Natural killer cell treated with Interleukin-12 subunit alpha and Interleukin-12 subunit beta and Interleukin-15 and Interleukin-18, amount 100 ng/mL, for 72 hours (primary cell): Measurements from ENCODE around the gene MBD3L3. TPM values are rescaled to one million over a fixed set of nuclear protein-coding genes. Genes with fewer than 3 reads are reported as not detected.
"Not testable (repeated sequence)": the region's sequence is repeated elsewhere in the genome, so short reads cannot be mapped to it uniquely, and the experiment has no call there.

ENCODE experiments used
- ATAC-seq, 2 donors: fragments of 150-1000 bp; cut with Tn5 transposase in 1 of 2; sonication (Bioruptor Pico), chemical (Tn5 transposase) in 1 of 2; 2 replicates each; pipeline ENCODE4 v1.10.0; 2021
- DNase-seq: peaks from one replicate; pipeline ENCODE4 v3.0.0; 2022; ENCODE audit warnings: low spot score
- H3K27ac Mint-ChIP-seq, 2 donors: 1 replicate in 1 of 2; 2 replicates in 1 of 2; pipeline ENCODE4 v1.8.0; 2022; ENCODE audit warnings: mixed read lengths in 2 of 2, mild to moderate bottlenecking in 1 of 2, moderate library complexity in 1 of 2
- H3K27me3 Mint-ChIP-seq, 2 donors: 1 replicate in 1 of 2; 2 replicates in 1 of 2; pipeline ENCODE4 v1.8.0; 2022; ENCODE audit warnings: mixed read lengths in 2 of 2
- H3K36me3 Mint-ChIP-seq: one replicate; pipeline ENCODE4 v1.8.0; 2022; ENCODE audit warnings: mixed read lengths
- H3K4me1 Mint-ChIP-seq, 2 donors: 1 replicate in 1 of 2; 2 replicates in 1 of 2; pipeline ENCODE4 v1.8.0; 2022; ENCODE audit warnings: low read depth in 2 of 2, mixed read lengths in 2 of 2, mild to moderate bottlenecking in 1 of 2
- H3K4me3 Mint-ChIP-seq: one replicate; pipeline ENCODE4 v1.8.0; 2022; ENCODE audit warnings: mixed read lengths
- H3K9me3 Mint-ChIP-seq: 2 replicates; pipeline ENCODE4 v1.8.0; 2022; ENCODE audit warnings: mixed read lengths
- total RNA-seq, 2 donors: library from RNA; stranded (reverse); gene quantifications; one replicate each; pipeline ENCODE4 v1.2.3, GENCODE V29; 2022

MBD3L3 gene
- total RNA-seq, 2 donors from 2014 or later = not detected

DNA sequence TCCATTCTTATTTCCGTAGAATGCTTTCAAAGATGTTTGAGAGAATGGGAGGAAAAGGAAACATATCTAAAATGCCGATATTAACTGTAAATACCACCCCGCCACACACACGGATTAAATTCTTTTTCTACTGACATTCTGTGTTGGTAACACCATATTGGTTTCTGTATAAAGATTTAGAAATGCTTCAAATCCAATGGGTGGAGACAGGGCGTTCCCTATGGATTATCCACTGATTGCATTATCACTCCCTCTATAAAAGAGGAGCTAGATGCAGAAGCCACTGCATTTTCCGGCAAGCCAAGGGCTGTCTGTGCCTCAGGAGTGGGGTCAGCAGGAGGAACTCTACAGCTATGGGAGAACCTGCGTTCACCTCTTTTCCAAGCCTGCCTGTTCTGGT lies 9.5 kb downstream of the MBD3L3 start, which contains the start of gene MBD3L2:
Gene MBD3L2, plus strand, starts transcription at position 301 of the 400 bp plus-strand sequence. Its CDS starts 53 bp downstream, at position 354.
- not testable (repeated sequence) for ATAC-seq, DNase-seq

DNA sequence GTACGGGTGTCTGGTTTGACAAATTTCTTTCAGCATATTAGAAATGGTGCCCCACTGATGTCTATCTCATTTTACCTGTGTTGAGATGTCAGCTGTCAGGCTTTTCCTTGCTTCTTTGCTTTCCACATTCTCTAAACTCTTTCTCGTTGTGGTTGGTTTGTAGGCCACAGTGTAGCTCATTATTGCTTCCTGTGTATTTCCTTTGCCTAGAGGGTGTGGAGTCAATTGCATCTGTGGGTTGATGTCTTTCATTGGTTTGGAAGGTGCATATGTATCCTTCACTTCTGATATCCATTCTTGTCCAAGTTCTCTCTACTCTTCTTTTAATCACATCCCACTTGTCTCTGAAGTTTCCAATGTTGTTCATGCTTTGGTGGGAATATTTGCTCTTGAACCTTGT lies 16.9 kb downstream of the MBD3L3 start:
- not testable (repeated sequence) for DNase-seq, H3K9me3 Mint-ChIP-seq, ATAC-seq

More for the DNA sequence above, 9.5 kb downstream of the MBD3L3 start, which contains the start of gene MBD3L2:
- H3K4me1 Mint-ChIP-seq, H3K4me3 Mint-ChIP-seq, H3K27me3 Mint-ChIP-seq, H3K9me3 Mint-ChIP-seq, H3K36me3 Mint-ChIP-seq, H3K27ac Mint-ChIP-seq: not testable (repeated sequence)

GRCh38 chr19:7040079-7040478 lies 18.4 kb downstream of the MBD3L3 start, which contains the start of gene MBD3L4:
MBD3L4 (minus strand) TSS chr19:7040179; CDS start chr19:7040144, 35 bp downstream.
- H3K27me3 Mint-ChIP-seq, H3K9me3 Mint-ChIP-seq, DNase-seq, H3K36me3 Mint-ChIP-seq, ATAC-seq, H3K4me3 Mint-ChIP-seq, H3K4me1 Mint-ChIP-seq, H3K27ac Mint-ChIP-seq: not testable (repeated sequence)

More for the DNA sequence above, 16.9 kb downstream of the MBD3L3 start:
- not testable (repeated sequence) for H3K27me3 Mint-ChIP-seq, H3K27ac Mint-ChIP-seq, H3K4me1 Mint-ChIP-seq, H3K36me3 Mint-ChIP-seq, H3K4me3 Mint-ChIP-seq

- H3K36me3 Mint-ChIP-seq, H3K4me3 Mint-ChIP-seq, H3K4me1 Mint-ChIP-seq, ATAC-seq, H3K27ac Mint-ChIP-seq, H3K9me3 Mint-ChIP-seq, H3K27me3 Mint-ChIP-seq, DNase-seq: not testable (repeated sequence)
Measured at GRCh38 chr19:7030278-7030677, 28.2 kb downstream of the MBD3L3 start, which contains the start of gene MBD3L5. MBD3L5 (plus strand) TSS chr19:7030578; CDS start chr19:7030612, 34 bp downstream.

DNA sequence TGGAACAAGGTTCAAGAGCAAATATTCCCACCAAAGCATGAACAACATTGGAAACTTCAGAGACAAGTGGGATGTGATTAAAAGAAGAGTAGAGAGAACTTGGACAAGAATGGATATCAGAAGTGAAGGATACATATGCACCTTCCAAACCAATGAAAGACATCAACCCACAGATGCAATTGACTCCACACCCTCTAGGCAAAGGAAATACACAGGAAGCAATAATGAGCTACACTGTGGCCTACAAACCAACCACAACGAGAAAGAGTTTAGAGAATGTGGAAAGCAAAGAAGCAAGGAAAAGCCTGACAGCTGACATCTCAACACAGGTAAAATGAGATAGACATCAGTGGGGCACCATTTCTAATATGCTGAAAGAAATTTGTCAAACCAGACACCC lies 29.7 kb downstream of the MBD3L3 start:
- H3K4me3 Mint-ChIP-seq, ATAC-seq, H3K36me3 Mint-ChIP-seq, DNase-seq, H3K4me1 Mint-ChIP-seq, H3K9me3 Mint-ChIP-seq, H3K27ac Mint-ChIP-seq, H3K27me3 Mint-ChIP-seq: not testable (repeated sequence)

GRCh38 chr19:7021331-7021730 lies 37.1 kb downstream of the MBD3L3 start, which contains the start of gene MBD3L2B:
MBD3L2B (minus strand) TSS chr19:7021431; CDS start chr19:7021397, 34 bp downstream.
- DNase-seq, ATAC-seq, H3K9me3 Mint-ChIP-seq, H3K27me3 Mint-ChIP-seq, H3K4me3 Mint-ChIP-seq, H3K4me1 Mint-ChIP-seq, H3K36me3 Mint-ChIP-seq, H3K27ac Mint-ChIP-seq: not testable (repeated sequence)

DNA sequence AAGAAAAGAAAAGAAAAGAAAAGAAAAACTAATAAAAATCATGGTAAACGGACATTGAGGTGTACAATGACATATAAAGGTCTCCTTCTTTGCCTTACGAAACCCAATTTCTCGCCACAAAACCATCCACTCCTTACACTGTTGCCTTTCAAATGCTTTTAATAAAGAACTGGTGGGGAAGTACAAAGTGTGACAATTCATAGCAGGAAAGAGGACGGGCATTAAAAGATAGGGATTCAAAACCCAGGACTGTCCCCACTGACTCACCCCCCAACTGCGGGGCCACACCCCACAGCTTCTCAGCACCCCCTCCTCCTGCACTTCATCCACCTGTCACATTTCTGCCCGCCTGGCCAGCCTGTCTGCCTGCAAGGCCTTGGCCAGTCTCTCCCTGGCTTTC lies 39.6 kb downstream of the MBD3L3 start:
- H3K27me3 Mint-ChIP-seq = peaks cover 0 to 4% of the 10 kb centered on the region in 2 donors
- H3K36me3 Mint-ChIP-seq = no peaks in the 10 kb centered on the region
- ATAC-seq (no peak), DNase-seq (no peak)
- no peaks in the 10 kb centered on the region for H3K9me3 Mint-ChIP-seq
- H3K4me3 Mint-ChIP-seq = no peak overlapping the region
- H3K4me1 Mint-ChIP-seq = no peaks in the 10 kb centered on the region
- H3K27ac Mint-ChIP-seq = no peak overlapping the region

- Mint-ChIP-seq H3K4me3 (no peak overlapping the region), H3K36me3 (no peaks in the 10 kb centered on the region), H3K27me3 (peaks cover 0 to 6% of the 10 kb centered on the region in 2 donors), H3K27ac (no peak overlapping the region), H3K9me3 (no peaks in the 10 kb centered on the region), H3K4me1 (peaks cover 3 to 4% of the 10 kb centered on the region in 2 donors)
- ATAC-seq (peak in 1 of 2 donors; percentile 79), DNase-seq (no peak)
Measured at GRCh38 chr19:7013678-7014077, 44.8 kb downstream of the MBD3L3 start.

GRCh38 chr19:7010722-7011593 lies 47.5 kb downstream of the MBD3L3 start:
- H3K4me1 Mint-ChIP-seq = peaks cover 3 to 4% of the 10 kb centered on the region in 2 donors
- H3K27ac Mint-ChIP-seq = no peak overlapping the region
- H3K27me3 Mint-ChIP-seq = peaks cover 0 to 2% of the 10 kb centered on the region in 2 donors
- H3K4me3 Mint-ChIP-seq = no peak overlapping the region
- H3K9me3 Mint-ChIP-seq = no peaks in the 10 kb centered on the region
- DNase-seq (no peak), ATAC-seq (no peak)
- no peaks in the 10 kb centered on the region for H3K36me3 Mint-ChIP-seq

DNA sequence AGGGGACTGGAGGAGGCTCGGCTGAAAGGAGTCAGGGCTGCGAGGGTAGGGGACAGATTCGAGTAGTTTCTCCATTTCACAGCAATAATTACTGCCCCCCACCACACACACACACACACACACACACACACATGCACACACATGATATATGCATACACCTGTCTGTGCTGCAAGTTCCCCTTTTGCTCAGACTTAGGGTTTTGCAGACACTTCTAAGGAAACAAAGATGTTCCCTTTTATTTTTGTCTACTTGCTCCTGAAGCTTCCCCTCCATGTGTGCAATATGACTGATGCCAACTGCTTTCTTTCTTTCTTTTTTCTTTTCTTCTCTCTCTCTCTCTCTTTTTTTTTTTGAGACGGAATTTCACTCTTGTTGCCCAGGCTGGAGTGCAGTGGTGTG lies 50.6 kb downstream of the MBD3L3 start:
- ATAC-seq = no peak
- Mint-ChIP-seq H3K4me3 (no peak overlapping the region), H3K9me3 (no peaks in the 10 kb centered on the region), H3K4me1 (peaks cover 3 to 4% of the 10 kb centered on the region in 2 donors), H3K36me3 (no peaks in the 10 kb centered on the region), H3K27ac (no peak overlapping the region), H3K27me3 (peaks cover 0 to 2% of the 10 kb centered on the region in 2 donors)
- DNase-seq = no peak

Other genes starting within 250 kb of the MBD3L3 start
- gene ADGRE1, start 171.1 kb downstream of the MBD3L3 start, total RNA-seq = 1 to 10 TPM in 1 of 2 donors, under 1 TPM in 1; 1.00 to 2.0 TPM
- gene MBD3L2B, start 37.2 kb downstream of the MBD3L3 start, total RNA-seq = not detected
- not detected for gene MBD3L5, start 28.1 kb downstream of the MBD3L3 start, total RNA-seq
- gene MBD3L4, start 18.5 kb downstream of the MBD3L3 start, total RNA-seq = not detected
- not detected for gene MBD3L2, start 9.4 kb downstream of the MBD3L3 start, total RNA-seq
- gene ZNF557, start 11.0 kb upstream of the MBD3L3 start, total RNA-seq = 10 to 100 TPM; 14.0 to 17.3 TPM
- gene INSR, start 235.7 kb upstream of the MBD3L3 start, total RNA-seq = 1 to 10 TPM; 1.1 to 1.7 TPM